HG03060 (cell line): ENCODE data around the gene ASTN2.

Experiments
- ATAC-seq: cut with Tn5 transposase; IDR thresholded peaks from one replicate; pipeline ENCODE4 v1.9.1; 2021; ENCODE audit warnings: low read depth, moderate number of reproducible peaks; ENCODE audit not compliant: unreplicated experiment

The ASTN2 gene

DNA sequence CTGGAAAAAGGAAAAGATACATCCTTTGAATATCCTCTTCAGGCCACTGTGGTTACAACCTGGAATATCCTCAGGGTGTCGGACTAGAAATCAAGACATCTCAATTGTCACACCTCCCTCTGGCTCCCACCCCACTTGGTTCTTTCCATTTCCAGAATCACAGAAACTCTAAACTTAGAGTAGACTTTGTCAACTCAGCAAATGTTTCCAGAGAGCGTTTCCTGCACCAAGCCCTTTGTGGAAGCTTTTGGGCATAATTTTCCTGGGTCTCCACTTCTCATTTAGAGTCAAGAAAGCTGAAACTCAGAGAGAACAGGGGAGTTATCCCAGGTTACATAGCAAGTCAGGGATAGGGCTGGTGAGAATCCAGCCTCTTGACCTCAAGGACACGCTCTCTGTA is 108.8 kb downstream of the ASTN2 start:
- ATAC-seq, result no peak

DNA sequence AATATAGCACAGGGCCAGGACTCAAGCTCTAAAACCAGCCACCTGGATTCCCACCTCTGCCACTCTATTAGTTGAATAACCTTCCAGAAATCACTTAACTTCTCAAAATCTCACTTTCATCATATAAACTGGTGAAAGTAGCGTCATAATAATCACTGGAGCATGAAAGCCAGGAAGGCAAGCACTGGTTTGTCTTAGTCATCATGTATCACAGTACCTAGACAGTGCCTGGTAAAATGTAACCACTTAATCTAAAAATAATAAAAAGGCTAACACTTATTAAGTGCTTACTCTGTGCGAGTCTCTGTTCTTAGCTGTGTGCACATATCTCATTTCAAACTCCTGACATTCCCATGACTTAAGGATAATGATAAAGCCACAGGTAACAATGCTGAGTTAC is 109.4 kb downstream of the ASTN2 start:
- ATAC-seq, result no peak

GRCh38 chr9:117304549-117304948 is 110.3 kb downstream of the ASTN2 start:
- no peak for ATAC-seq

GRCh38 chr9:117303643-117304230 is 111.1 kb downstream of the ASTN2 start:
- ATAC-seq, result no peak

DNA sequence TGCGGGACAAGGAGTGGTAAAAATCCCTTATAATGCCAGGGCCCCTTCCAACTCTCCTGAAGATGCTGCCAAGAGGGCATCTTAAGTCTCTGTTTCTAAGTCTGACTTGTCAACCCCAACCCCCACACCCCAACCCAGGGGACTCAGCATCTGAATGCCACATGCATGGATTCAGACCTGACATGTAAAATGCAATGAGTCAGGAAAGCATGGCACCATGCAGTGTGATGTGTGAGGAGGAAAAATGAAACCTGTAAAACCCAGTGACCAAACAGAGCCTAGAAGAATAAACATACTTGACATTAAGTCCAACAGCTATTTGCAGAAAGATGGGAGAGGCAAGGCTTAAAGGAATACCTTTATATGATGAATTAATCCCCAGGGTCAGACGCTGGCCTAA is 112.4 kb downstream of the ASTN2 start:
- ATAC-seq, result no peak

- no peak for ATAC-seq
Measured at GRCh38 chr9:117300371-117301110, 114.3 kb downstream of the ASTN2 start.

- no peak for ATAC-seq
Measured at GRCh38 chr9:117296453-117296852, 118.4 kb downstream of the ASTN2 start.

- no peak for ATAC-seq
Measured at GRCh38 chr9:117293206-117294114, 121.4 kb downstream of the ASTN2 start.

DNA sequence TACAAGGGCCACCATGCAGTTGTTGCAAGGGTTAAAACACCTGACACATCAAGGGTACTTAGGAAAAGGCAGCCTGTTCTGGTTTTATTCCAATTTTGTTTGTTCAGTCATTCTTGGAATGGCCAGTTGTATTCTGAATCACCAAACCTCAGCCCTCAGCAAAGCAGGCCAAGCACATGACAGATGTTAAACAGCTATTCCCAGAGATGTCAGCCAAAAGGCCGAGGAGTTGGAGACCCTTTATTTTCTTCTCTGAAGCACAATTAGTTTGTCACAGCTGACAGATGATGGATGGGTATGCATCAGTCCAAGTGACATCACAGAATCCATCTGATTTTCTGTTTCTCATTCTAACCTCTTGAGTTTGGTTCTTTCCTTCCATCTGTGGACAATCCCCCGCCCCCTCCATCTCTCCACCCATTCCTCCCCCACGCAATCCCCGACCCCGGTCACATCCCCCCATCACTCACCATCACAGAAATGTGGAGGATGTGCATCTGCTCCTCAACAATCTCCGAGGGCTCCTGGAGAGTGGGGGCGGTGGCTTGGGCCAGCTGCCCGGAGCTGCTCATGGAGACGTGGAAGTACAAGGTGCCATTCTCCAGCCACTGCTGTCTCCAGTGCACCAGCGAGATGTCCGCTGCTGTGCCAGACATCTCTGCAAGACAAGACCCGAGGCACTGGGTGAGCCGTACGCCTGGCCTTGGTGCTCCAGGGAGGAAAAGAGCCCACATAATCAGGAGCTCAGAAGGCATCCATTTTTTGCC is 123.8 kb downstream of the ASTN2 start:
- ATAC-seq, result no peak

- no peak for ATAC-seq
Measured at GRCh38 chr9:117290306-117290840, 124.5 kb downstream of the ASTN2 start.

GRCh38 chr9:117286245-117286644 is 128.6 kb downstream of the ASTN2 start:
- no peak for ATAC-seq

DNA sequence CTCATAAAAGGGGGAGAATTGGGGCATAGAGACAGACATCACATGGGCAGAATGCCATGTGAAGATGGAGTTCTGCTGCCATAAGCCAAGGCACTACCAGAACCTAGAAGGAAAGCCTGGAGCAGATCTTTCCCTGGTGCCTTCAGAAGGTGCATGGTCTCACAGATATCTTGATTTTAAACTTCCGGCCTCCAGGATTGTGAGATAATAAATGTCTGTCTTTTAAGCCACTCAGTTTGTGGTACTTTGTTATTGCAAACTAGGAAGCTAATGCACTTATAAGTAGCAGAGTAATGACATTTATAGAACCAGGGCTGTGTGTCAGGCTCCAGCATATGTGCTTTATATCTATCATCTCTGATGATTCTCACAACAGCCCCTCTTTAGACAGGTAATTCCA is 130.4 kb downstream of the ASTN2 start:
- ATAC-seq, result no peak

- ATAC-seq, result no peak
Measured at GRCh38 chr9:117282541-117282940, 132.3 kb downstream of the ASTN2 start.

DNA sequence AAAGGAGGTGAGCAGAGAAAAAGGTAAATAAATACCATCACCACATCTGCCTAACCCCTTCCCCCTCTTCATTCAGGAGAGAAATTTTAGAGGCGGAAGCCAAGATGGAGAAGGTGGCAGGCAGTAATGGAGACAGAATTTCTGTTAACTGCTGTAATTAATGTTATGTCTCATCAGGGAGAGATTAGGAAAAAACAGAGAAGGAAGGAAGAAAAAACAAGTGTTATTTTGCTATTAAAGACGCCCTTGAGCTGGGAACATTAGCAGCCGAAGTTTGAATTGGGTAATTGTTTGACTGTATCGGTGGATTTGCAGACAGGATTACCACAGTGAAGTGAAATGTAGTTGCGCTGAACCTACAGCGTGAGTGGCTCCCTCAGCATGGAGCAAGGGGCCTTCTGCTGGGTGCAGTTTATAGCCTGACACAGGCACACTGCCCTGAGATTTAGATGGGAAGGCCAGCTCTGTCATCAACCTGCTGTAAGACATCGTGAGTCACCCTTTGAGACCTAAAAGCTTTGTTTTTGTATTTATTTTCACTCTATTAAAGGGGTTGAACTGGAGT is 136.3 kb downstream of the ASTN2 start:
- no peak for ATAC-seq

- ATAC-seq, result no peak
Measured at GRCh38 chr9:117278020-117278419, 136.8 kb downstream of the ASTN2 start.

- ATAC-seq, result no peak
Measured at GRCh38 chr9:117276444-117276843, 138.4 kb downstream of the ASTN2 start.

GRCh38 chr9:117273612-117274011 is 141.2 kb downstream of the ASTN2 start:
- ATAC-seq, result no peak

- ATAC-seq, result no peak
Measured at GRCh38 chr9:117268847-117269446, 145.9 kb downstream of the ASTN2 start.

DNA sequence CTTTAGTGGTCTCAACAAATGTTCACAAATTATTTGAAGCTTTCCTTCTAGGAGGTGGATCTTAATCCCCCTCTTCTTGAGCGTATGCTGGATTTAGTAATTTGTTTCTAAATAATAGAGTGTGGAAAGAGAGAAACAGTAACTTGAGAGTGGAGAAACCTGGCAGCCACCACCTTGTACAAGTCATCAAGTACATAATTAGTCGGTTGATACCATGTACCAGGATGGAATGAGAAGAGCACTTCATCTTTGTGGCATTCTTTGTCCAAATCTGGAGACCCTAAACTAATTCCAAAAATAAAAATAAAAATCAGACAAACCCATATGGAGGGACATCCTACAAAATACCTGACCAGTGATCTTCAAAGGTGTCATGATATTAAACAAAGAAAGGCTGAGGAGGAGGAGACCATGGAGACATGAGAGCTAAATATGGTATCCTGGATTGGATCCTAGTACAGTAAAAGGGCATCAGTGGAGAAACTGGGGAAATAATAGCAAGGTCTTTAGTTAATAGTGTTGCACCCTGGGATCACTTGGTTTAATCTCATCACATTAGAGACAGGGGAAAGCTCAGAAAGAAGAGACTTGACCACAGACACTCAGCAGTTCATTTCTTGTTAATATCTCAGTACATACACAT is 147.9 kb downstream of the ASTN2 start:
- no peak for ATAC-seq
